Mesenteric fat pad (tissue), 1 donor: ENCODE results near the gene APOB. TPM values are rescaled to one million over a fixed set of nuclear protein-coding genes. Genes with fewer than 3 reads are reported as not detected.

Experiments
- DNase-seq: peaks from one replicate; pipeline ENCODE4 v3.0.0-alpha.2; 2020; ENCODE audit warnings: low spot score
- total RNA-seq: library from RNA; stranded (reverse); fragmentation: NEBNext Ultra II Directional; extraction: Animal tissue kit (Norgen Biotek cat#: 25700); gene quantifications from one replicate; pipeline ENCODE4 v1.2.1, GENCODE V29; 2021
- donor health status: DM: yes; HTN: yes; CAD: no.

Gene APOB
- total RNA-seq, 1 donor from 2014 or later, result 8.5 TPM

DNA sequence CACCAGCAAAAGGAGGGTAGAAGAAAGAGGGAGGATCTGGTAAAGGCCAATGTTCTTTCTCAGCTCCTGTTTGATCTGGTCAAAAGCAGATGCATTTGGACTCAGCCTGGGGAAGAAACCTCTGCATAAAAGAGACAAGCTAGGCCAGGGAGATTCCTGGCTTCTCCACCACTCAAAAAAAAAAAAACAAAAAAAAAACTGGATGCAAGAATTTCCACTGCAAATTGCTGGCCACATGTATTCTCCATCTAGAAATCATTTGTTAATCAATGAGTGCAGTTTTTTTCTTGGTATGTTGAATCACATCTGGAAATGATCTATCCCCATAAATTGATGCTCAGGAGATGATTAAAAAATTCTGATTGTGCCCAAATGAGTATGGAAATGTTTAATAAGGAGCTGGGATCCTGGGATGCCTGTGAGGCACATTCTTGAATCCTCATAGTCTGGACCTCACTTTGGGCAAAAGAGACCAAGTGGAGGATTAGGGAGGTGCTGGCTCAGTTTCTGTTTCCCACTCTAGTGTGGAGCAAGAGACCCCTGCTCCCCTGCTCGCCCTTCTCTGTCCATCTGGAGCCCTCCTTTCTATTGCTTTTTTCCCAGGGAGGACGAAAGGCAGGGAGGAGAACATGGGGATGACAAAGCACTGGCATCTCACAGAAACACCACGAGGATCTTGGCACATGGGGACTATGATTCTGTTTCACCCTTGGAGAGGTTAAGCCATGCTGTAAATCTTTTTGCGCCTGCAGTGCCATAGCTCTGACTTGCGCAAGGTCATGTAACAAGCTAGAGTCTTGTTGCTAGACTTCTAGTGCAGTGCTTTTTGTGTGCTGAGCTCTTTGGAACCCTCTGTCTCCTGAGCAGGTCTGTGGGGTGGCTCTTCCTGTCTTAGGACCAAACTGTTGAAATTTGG, 57.6 kb downstream of the APOB start:
- no peak for DNase-seq

DNA sequence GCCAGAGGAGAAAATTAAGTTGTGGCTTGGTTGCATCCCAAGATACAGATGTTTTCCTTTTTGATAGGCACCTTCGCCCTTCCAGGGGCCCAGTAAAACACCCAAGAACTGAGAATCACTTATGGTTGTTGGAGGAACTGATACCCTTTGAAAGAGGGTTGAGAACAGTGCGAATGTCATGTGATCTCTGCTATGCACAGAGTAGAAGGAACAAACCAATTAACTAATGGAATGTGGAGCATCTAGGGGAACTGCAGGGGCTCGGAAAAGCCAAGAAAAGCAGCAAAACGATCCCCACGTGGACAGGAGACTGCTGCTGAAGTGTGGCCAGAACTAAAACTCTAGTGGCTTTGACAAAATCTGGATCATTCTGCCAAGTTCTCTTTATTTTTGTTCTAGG, 58.8 kb downstream of the APOB start:
- DNase-seq, result no peak

DNA sequence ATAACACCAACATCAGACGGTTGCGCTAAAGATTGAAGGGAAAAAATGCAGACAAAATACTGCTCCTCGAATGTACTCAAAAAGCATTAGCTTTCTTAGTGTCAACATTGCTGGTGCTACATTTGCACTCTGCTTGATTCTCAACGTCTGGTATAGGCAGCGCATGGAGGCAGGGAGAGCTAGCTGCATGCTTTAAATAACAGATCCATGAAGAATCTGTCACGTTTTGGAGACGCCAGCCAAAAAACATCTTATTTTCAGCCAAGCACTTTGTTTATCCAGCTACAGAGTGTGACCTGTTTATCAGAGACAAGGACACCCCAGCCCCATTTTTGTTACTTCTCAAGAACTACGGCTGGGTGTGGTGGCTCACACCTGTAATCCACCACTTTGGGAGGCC, 59.5 kb downstream of the APOB start:
- DNase-seq, result no peak

DNA sequence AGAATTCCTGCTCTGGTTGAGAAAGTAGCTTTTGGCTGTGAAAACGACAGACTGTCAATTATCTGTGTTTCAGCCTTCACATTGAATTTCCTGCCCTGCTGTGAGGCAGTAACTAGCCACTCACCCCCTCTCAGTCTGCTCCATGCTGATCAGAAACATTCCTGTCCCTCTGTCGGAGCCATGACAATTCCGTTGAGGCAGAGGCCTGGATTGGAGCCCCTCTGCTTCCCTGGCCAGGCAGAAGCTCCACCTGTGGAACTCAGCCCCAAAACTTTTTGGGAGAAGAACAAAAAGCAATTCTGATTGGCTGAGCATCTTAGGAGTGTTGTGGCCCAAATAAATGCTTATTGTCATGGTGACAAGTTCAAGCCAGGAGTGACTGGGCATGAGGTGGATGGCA, 60.0 kb downstream of the APOB start:
- no peak for DNase-seq

DNA sequence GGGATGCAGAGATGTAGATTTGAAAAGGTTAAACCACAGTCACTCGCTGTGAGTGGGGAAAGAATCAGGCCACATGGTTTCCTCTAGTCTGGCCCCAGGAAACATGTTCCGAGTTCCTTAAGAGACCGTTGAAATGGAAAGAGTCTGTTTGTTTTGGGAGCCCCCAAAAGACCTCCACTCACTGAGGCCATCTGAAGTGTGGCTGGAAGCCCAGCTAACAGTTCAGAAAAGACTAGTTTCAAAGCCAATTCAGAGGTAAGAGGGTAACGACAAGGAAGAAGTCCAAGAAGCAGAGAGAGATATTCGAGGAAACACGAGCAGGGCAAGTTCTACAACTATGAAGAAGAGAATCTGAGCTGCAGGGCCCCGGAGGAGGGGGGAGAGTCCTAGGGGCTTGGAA, 61.0 kb downstream of the APOB start:
- no peak for DNase-seq

GRCh38 chr2:20977520-20978180, 66.2 kb downstream of the APOB start:
- peak; percentile 24 for DNase-seq

- peak; percentile 45 for DNase-seq
These were observed 67.3 kb downstream of the APOB start for GRCh38 chr2:20976527-20976926.

- DNase-seq, result no peak
These were observed 70.9 kb downstream of the APOB start for GRCh38 chr2:20972792-20973565.

DNA sequence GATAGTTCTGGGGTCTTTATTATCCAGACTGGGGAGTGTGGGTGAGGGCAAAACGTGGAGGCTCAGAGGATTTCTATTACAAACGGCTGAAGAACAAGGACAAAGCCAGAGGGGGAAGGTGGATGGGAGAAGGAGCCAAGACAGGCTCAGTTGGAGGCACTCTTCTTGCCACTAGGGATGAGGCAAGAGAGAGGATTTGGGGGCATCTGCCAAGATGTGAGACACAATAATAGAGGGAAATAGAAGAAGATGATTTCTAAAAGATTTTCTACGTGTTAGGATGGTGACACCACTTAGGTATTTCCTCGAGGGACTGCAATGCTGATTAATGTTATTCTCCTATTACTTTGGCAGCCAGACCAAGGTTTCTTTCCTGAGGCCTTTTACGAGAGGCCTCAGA, 71.8 kb downstream of the APOB start:
- DNase-seq, result no peak

DNA sequence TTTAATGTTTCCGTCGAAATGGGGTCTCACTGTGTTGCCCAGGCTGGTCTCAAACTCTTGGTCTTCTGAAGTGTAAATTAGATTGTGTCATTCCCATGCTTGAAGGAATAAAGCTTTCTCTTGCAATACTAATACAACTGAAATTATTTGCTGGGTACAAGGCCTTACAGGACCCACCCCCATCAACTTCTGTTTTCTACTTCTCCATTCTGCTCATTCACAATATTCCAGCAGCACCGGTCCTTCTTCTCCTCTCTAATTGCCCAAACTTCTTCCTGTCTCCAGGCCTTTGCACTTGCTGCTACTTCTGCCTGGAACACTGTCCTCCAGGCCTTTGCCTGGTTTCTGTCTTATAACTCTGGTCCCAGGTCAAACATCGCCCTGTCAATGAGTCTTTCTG, 73.8 kb downstream of the APOB start:
- no peak for DNase-seq

- DNase-seq, result no peak
These were observed 77.7 kb downstream of the APOB start for GRCh38 chr2:20966061-20966595.

- peak; percentile 53 for DNase-seq
These were observed 78.7 kb downstream of the APOB start for GRCh38 chr2:20965221-20965620.

DNA sequence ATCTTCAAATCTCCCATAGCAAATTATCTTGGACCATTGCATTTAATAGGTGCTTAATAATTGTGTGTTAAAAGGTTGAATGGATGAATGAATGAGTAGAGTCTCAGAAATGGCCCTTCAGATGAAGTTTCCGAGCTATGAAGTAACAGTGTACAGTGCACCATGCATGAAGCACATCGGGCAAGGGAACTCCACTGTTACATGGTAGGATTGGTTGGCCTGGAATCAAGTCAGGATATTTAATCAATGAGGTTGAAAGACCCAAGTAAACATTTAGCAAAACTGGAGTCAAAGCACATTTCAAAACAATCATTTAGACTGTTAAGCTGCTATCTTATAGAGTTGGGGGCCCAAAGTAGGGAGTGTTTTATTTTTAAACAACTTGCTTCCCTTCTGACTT, 80.0 kb downstream of the APOB start:
- DNase-seq, result peak; percentile 5

GRCh38 chr2:20962939-20963557, 80.8 kb downstream of the APOB start:
- DNase-seq, result peak; percentile 76

- DNase-seq, result no peak
These were observed 82.0 kb downstream of the APOB start for GRCh38 chr2:20961858-20962257.

DNA sequence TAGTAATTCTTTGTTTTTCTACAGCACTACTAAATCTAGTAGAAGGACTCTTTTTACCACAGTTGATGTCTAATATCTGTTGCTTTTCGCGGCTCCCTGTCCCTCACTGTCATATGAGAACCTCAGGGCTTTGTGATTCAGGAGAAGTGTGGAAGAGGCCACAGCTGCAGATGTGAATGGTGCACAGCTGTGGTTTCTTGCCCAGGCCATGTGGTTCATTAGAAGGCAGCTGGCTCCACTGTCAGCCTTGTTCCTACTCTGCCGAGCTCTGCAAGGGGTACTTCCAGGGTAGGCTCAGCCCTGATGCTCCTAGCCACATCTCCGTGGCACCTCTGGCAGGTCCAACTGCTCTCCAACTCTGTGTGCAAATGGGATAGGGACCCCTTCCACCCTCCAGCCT, 83.9 kb downstream of the APOB start:
- no peak for DNase-seq

DNA sequence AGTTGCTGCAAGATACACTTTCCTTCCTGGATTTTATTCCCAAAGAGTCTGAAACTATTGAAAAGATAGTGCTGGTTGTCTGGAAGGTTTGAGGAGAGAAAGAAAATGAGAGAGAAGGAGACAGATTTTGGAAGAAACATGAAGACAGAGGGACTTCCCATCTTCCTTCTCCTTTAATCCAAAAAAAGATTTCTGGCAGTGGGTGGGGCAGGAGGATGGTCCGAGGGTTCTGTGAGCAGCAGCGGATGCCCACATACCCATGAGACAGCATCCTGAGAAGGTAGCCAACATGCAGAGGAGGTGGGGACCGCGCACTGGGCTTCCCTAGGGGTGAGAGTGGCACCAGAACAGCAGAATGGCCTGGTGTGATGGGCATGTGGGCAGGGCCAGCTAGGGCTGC, 84.6 kb downstream of the APOB start:
- peak; percentile 62 for DNase-seq

GRCh38 chr2:20957788-20958525, 85.9 kb downstream of the APOB start:
- peak; percentile 82 for DNase-seq

- DNase-seq, result peak; percentile 85
These were observed 88.4 kb downstream of the APOB start for GRCh38 chr2:20955277-20956026.
